OCI-LY3 (cell line): ENCODE results near the gene RBM42.
A peak's percentile ranks its signal among the peaks of the same experiment; 100 is the strongest.

Experiments
- H2AFZ ChIP-seq: fragments of 200-600, 300-600 bp; shearing (Covaris generic); 2 replicates; pipeline ENCODE4 v1.6.0; 2014; ENCODE audit warnings: antibody characterized with exemption, low read depth, low read length
- H3K27ac ChIP-seq: fragments of 200-600, 300-600 bp; sonication (generic); 2 replicates; pipeline ENCODE4 v1.5.1; 2014; ENCODE audit warnings: mild to moderate bottlenecking, low read length, moderate library complexity, mixed read lengths
- H3K27me3 ChIP-seq: fragments of 200-600, 300-600 bp; sonication (generic); 2 replicates; pipeline ENCODE4 v1.6.1; 2014; ENCODE audit warnings: low read depth, low read length, mixed read lengths
- H3K36me3 ChIP-seq: fragments of 200-600, 300-600 bp; sonication (generic); replicated peaks from 2 replicates; pipeline ENCODE3; 2014; ENCODE audit warnings: low read depth, low read length, mixed read lengths
- H3K4me1 ChIP-seq: fragments of 300-600, 200-600 bp; sonication (generic); 2 replicates; pipeline ENCODE4 v1.6.1; 2014; ENCODE audit warnings: low read length, mixed read lengths
- H3K4me2 ChIP-seq: fragments of 200-600, 300-600 bp; sonication (generic); 2 replicates; pipeline ENCODE4 v1.6.1; 2014; ENCODE audit warnings: low read length, mixed read lengths
- H3K4me3 ChIP-seq: fragments of 300-600, 200-600 bp; sonication (generic); 2 replicates; pipeline ENCODE4 v1.5.1; 2014; ENCODE audit warnings: antibody characterized with exemption, mild to moderate bottlenecking, low read length, moderate library complexity
- H3K79me2 ChIP-seq: fragments of 300-600, 200-600 bp; shearing (Covaris generic); 2 replicates; pipeline ENCODE4 v1.6.1; 2014; ENCODE audit warnings: mild to moderate bottlenecking, low read length, mixed read lengths
- H3K9ac ChIP-seq: fragments of 300-600, 200-600 bp; shearing (Covaris generic); 2 replicates; pipeline ENCODE4 v1.6.0; 2014; ENCODE audit warnings: mild to moderate bottlenecking, low read length, moderate library complexity
- H3K9me3 ChIP-seq: fragments of 200-600, 300-600 bp; shearing (Covaris generic); 2 replicates; pipeline ENCODE4 v1.6.1; 2014; ENCODE audit warnings: low read length, mixed read lengths; ENCODE audit not compliant: insufficient read depth
- H4K20me1 ChIP-seq: fragments of 200-600, 300-600 bp; sonication (generic); 2 replicates; pipeline ENCODE4 v1.6.1; 2016; ENCODE audit warnings: low read length, mixed read lengths; ENCODE audit not compliant: insufficient read depth
- CTCF ChIP-seq: fragments of 200-600, 300-600 bp; sonication (generic); IDR thresholded peaks from 2 replicates; pipeline ENCODE4 v1.5.1; 2014; ENCODE audit warnings: antibody characterized with exemption, low read length, low read depth
- EZH2phosphoT487 ChIP-seq: fragments of 200-600 bp; shearing (Covaris generic); IDR thresholded peaks from 2 replicates; pipeline ENCODE4 v1.6.1; 2018; ENCODE audit warnings: antibody characterized with exemption, mixed run types, low read depth

The RBM42 gene

GRCh38 chr19:35639321-35639639 lies 10.4 kb downstream of the RBM42 start:
- Histone ChIP-seq H3K36me3 (peaks cover 27% of the 10 kb centered on the region), H3K27me3 (no peaks in the 10 kb centered on the region), H3K9me3 (no peaks in the 10 kb centered on the region), H2AFZ (no peak overlapping the region), H3K4me2 (no peak overlapping the region), H3K79me2 (no peaks in the 10 kb centered on the region), H3K4me1 (peaks cover 16% of the 10 kb centered on the region), H4K20me1 (no peaks in the 10 kb centered on the region), H3K27ac (no peak overlapping the region), H3K9ac (no peak overlapping the region), H3K4me3 (no peak overlapping the region)
- no peak for TF ChIP-seq CTCF
- no peak for TF ChIP-seq EZH2phosphoT487

- no peaks in the 10 kb centered on the region for H4K20me1 ChIP-seq
- peaks cover 16% of the 10 kb centered on the region for H3K4me1 ChIP-seq
- no peak overlapping the region for H3K9ac ChIP-seq
- H3K9me3 ChIP-seq = no peaks in the 10 kb centered on the region
- no peaks in the 10 kb centered on the region for H3K27me3 ChIP-seq
- no peaks in the 10 kb centered on the region for H3K79me2 ChIP-seq
- H3K4me2 ChIP-seq = no peak overlapping the region
- H3K4me3 ChIP-seq = no peak overlapping the region
- peaks cover 23% of the 10 kb centered on the region for H3K36me3 ChIP-seq
- H3K27ac ChIP-seq = no peak overlapping the region
- TF ChIP-seq CTCF (no peak), EZH2phosphoT487 (no peak)
- H2AFZ ChIP-seq = no peak overlapping the region
Observed at GRCh38 chr19:35639863-35640262, 11.0 kb downstream of the RBM42 start.

GRCh38 chr19:35641515-35642151 lies 12.8 kb downstream of the RBM42 start, which contains the start of gene ETV2:
TSS of gene ETV2 (plus strand) at chr19:35641745. CDS start at chr19:35642461, 716 bp downstream.
- Histone ChIP-seq H2AFZ (peak within 1 kb of the TSS; percentile 56; the same call in 1 of the 2 replicates), H3K36me3 (peaks cover 18% of the 10 kb centered on the region), H4K20me1 (no peaks in the 10 kb centered on the region), H3K9me3 (no peaks in the 10 kb centered on the region), H3K27me3 (no peaks in the 10 kb centered on the region), H3K4me2 (peak within 1 kb of the TSS; percentile 94), H3K4me1 (peaks cover 21% of the 10 kb centered on the region), H3K79me2 (no peaks in the 10 kb centered on the region), H3K4me3 (peak within 1 kb of the TSS; percentile 82), H3K27ac (no peak within 1 kb of the TSS), H3K9ac (peak within 1 kb of the TSS; percentile 56)
- TF ChIP-seq CTCF (no peak), EZH2phosphoT487 (no peak)

- Histone ChIP-seq H3K36me3 (peaks cover 12% of the 10 kb centered on the region), H3K9me3 (no peaks in the 10 kb centered on the region), H3K9ac (peak overlapping the region; percentile 56; the same call in 1 of the 2 replicates), H4K20me1 (no peaks in the 10 kb centered on the region), H3K27me3 (no peaks in the 10 kb centered on the region), H3K4me2 (peak overlapping the region; percentile 94), H3K27ac (no peak overlapping the region), H2AFZ (no peak overlapping the region), H3K4me1 (peaks cover 21% of the 10 kb centered on the region), H3K79me2 (no peaks in the 10 kb centered on the region), H3K4me3 (peak overlapping the region; percentile 71; the same call in 1 of the 2 replicates)
- TF ChIP-seq EZH2phosphoT487 = no peak
- TF ChIP-seq CTCF = no peak
Observed at GRCh38 chr19:35642312-35642711, 13.5 kb downstream of the RBM42 start.
